Body of pancreas (tissue), 4 donors: ENCODE data around the gene RBM38. TPM values are rescaled to one million over a fixed set of nuclear protein-coding genes. Genes with fewer than 3 reads are reported as not detected.

ENCODE experiments used
- ATAC-seq: fragments of 150-250 bp; one replicate; pipeline ENCODE4 v1.9.1; 2016
- DNase-seq, 4 donors: peaks; one replicate each; pipeline ENCODE4 v3.0.0-alpha.2; 2019
- H3K27ac ChIP-seq, 4 donors: fragments of 200-600 bp; sonication (generic); 1 replicate in 3 of 4; 2 replicates in 1 of 4; pipeline versions ENCODE4 v1.5.1 to v1.6.1; 2016 to 2019; ENCODE audit warnings: mild to moderate bottlenecking in 1 of 4, mixed read lengths in 1 of 4, moderate library complexity in 1 of 4
- H3K27me3 ChIP-seq, 2 donors: fragments of 200-600 bp; sonication (generic); one replicate each; pipeline ENCODE4 v1.6.0; 2016; ENCODE audit warnings: mild to moderate bottlenecking in 1 of 2
- H3K36me3 ChIP-seq, 2 donors: fragments of 200-600 bp; sonication (generic); replicated peaks in 1 of 2; 2 replicates each; pipeline ENCODE4 v1.5.1; 2016; ENCODE audit warnings: low read depth in 2 of 2; ENCODE audit not compliant: insufficient read depth in 1 of 2
- H3K4me1 ChIP-seq: fragments of 200-600 bp; sonication (generic); one replicate; pipeline ENCODE4 v1.6.0; 2016
- H3K4me3 ChIP-seq, 2 donors: fragments of 200-600 bp; sonication (generic); 1 replicate in 1 of 2; 2 replicates in 1 of 2; pipeline ENCODE4 v1.5.1; 2016 to 2019
- H3K9me3 ChIP-seq, 3 donors: fragments of 200-600 bp; sonication (generic); 1 replicate in 2 of 3; 2 replicates in 1 of 3; pipeline ENCODE4 v1.5.1; 2016
- POLR2A ChIP-seq, 3 donors: fragments of 450-650 bp; IDR thresholded peaks; one replicate each; pipeline ENCODE4 v1.6.1; 2016; ENCODE audit warnings: antibody characterized with exemption in 3 of 3, mild to moderate bottlenecking in 2 of 3
- WGBS, 2 donors: methylation state at CpG; one replicate each; pipeline ENCODE4 v1.1.5; 2017; 5-methylcytosine and 5-hydroxymethylcytosine counted together
- intact Hi-C: fragments of 100-400 bp; cut with DNase I; formaldehyde crosslinking; loops from one replicate; pipeline ENCODE4 v1.15.1; 2023
- total RNA-seq, 2 donors: library from RNA; depleted of rRNA; stranded (reverse); fragments of >200 nt; gene quantifications; one replicate each; pipeline ENCODE4 v1.1.0, GENCODE V29; 2016
- TF ChIP-seq, protein P1 (sequence below), 7 experiments: fragments of 450-650 bp in 4 of 7; fragments of 200-600 bp in 3 of 7; sonication (generic) in 3 of 7; IDR thresholded peaks; one replicate each; pipeline ENCODE4 v1.5.1; 2016 to 2019; ENCODE audit warnings: antibody characterized with exemption in 7 of 7

The RBM38 gene
- total RNA-seq, 2 donors from 2014 or later = 5.6 to 12.7 TPM

DNA sequence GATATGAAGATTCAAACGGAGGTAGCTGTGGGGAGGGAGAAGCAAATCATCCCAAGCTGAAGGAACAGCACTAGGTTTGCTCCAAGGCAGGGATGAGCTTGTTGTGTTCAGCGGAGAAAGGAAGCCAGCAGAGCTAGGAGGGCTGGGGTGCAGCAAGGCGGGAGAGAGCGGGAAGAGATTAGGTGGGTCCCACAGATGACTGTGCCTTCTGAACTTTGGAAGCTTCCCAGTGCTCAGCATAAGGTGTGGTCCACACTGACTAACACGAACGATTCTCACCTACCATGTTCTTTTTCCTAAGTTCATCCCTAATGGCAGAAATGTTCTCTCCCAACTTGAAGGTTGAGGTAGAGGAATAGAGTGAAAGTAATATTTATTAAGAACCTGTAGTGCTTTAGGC lies 38.9 kb upstream of the RBM38 start:
- intact Hi-C loops = no loop called here
- DNase-seq = no peak
- Histone ChIP-seq H3K4me1 (peaks cover 8% of the 10 kb centered on the region), H3K27ac (no peak overlapping the region), H3K4me3 (peak overlapping the region in 1 of 2 donors; percentile 97), H3K9me3 (no peaks in the 10 kb centered on the region), H3K27me3 (no peaks in the 10 kb centered on the region), H3K36me3 (peaks cover 0 to 11% of the 10 kb centered on the region in 2 donors)
- TF ChIP-seq POLR2A (IDR thresholded peaks at IDR 0.05) = no peak
- TF ChIP-seq, protein P1, sequence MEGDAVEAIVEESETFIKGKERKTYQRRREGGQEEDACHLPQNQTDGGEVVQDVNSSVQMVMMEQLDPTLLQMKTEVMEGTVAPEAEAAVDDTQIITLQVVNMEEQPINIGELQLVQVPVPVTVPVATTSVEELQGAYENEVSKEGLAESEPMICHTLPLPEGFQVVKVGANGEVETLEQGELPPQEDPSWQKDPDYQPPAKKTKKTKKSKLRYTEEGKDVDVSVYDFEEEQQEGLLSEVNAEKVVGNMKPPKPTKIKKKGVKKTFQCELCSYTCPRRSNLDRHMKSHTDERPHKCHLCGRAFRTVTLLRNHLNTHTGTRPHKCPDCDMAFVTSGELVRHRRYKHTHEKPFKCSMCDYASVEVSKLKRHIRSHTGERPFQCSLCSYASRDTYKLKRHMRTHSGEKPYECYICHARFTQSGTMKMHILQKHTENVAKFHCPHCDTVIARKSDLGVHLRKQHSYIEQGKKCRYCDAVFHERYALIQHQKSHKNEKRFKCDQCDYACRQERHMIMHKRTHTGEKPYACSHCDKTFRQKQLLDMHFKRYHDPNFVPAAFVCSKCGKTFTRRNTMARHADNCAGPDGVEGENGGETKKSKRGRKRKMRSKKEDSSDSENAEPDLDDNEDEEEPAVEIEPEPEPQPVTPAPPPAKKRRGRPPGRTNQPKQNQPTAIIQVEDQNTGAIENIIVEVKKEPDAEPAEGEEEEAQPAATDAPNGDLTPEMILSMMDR (IDR thresholded peaks at IDR 0.05) = no peak
- WGBS, 2 donors = 72 to 74% methylated on average over 6 of the region's 6 CpGs
- no peak for ATAC-seq

DNA sequence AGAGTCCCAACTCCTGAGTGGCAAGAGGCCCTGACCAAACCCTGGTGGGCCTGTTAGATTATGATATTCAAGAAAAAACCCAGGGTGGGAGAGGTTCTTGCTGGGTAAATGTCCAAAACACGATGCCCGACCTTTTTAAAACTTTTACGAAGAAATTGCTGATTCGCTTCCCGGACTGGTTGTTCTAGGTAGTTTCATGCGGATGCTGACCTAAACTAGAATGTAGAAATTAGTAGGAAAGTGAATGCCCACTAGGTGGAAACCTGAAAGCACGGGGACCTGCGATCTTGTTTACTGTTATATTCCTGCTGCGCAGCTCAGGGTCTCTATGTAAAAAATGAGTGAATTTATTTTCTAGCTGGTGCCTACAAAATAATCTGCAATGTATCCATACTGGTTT lies 37.8 kb upstream of the RBM38 start:
- ATAC-seq = no peak
- H3K27ac ChIP-seq = no peak overlapping the region
- no peaks in the 10 kb centered on the region for H3K9me3 ChIP-seq
- WGBS, 2 donors = 87% methylated on average over 9 of the region's 9 CpGs
- H3K36me3 ChIP-seq = peaks cover 0 to 11% of the 10 kb centered on the region in 2 donors
- DNase-seq = no peak
- H3K27me3 ChIP-seq = no peaks in the 10 kb centered on the region
- no peak for TF ChIP-seq POLR2A (IDR thresholded peaks at IDR 0.05)
- TF ChIP-seq, protein P1 (IDR thresholded peaks at IDR 0.05) = no peak
- peaks cover 8% of the 10 kb centered on the region for H3K4me1 ChIP-seq
- no peak overlapping the region for H3K4me3 ChIP-seq
- intact Hi-C loops = no loop called here

DNA sequence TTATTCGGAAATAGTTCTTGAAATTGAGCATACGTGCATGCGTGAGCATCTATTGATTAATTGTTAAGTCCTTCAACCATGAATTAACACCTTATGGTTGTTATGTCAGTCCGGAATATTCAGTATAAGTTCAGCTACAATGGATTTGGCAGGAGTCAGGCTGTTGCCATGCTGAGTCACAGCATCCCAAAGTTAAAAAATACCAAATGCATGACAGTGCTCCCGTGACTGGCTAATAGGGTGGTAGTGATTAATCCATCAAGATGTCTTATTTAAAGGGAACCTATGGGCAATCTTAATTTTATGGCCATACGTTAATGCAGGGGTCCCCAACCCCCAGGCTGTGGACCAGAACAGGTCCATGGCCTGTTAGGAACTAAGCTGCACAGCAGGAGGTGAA lies 29.7 kb upstream of the RBM38 start:
- no peaks in the 10 kb centered on the region for H3K9me3 ChIP-seq
- H3K27me3 ChIP-seq = no peaks in the 10 kb centered on the region
- intact Hi-C loops = no loop called here
- no peak overlapping the region for H3K4me3 ChIP-seq
- WGBS, 2 donors = 82 to 89% methylated on average over 6 of the region's 6 CpGs
- TF ChIP-seq, protein P1 (IDR thresholded peaks at IDR 0.05) = no peak
- no peak for TF ChIP-seq POLR2A (IDR thresholded peaks at IDR 0.05)
- no peak overlapping the region for H3K27ac ChIP-seq
- H3K4me1 ChIP-seq = no peaks in the 10 kb centered on the region
- DNase-seq = no peak
- no peak for ATAC-seq
- H3K36me3 ChIP-seq = peaks cover 3 to 19% of the 10 kb centered on the region in 2 donors

DNA sequence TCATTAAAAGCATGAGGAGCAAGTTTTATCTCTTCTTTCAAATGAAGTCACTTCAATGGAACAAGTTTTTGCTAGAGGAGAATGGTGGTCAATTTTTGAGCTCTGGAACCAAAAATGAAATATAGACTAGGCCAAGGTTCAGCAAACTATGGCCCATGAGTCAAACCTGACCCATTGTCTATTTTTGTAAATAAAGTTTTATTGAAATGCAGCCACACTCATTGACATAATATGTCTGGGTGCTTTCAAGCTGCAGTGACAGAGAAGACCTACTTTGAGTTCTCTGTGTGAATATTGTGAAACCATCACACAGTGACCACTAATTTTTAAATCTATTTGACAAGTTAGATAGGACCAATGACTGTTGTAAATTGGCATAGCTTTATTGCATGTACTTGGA lies 26.7 kb upstream of the RBM38 start:
- H3K4me1 ChIP-seq = no peaks in the 10 kb centered on the region
- no peak overlapping the region for H3K27ac ChIP-seq
- no peak overlapping the region for H3K4me3 ChIP-seq
- TF ChIP-seq, protein P1 (IDR thresholded peaks at IDR 0.05) = no peak
- TF ChIP-seq POLR2A (IDR thresholded peaks at IDR 0.05) = no peak
- DNase-seq = no peak
- no peaks in the 10 kb centered on the region for H3K9me3 ChIP-seq
- H3K27me3 ChIP-seq = no peaks in the 10 kb centered on the region
- peaks cover 8 to 39% of the 10 kb centered on the region in 2 donors for H3K36me3 ChIP-seq
- no peak for ATAC-seq
- intact Hi-C loops = no loop called here

DNA sequence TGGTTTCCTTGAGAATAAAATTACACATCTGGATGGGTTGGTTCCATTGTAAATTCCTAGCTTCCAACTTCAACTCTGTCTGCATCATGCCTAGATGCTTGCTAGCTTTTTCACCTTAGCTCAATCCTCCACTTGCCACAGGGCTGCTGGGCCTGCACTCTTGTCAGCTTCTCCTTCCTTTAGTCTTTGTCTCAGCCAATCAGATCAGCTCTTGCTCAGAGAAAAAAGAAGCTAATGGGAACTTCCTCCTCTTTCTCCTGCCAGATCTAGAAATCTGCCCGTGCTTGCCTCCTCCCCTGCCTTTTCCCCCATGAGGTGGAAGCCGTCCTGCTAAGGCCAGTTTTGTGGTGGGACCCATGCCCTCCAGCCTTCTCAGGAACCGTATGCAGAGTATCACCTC lies 21.6 kb upstream of the RBM38 start:
- WGBS, 2 donors = 80 to 87% methylated on average over 3 of the region's 3 CpGs
- TF ChIP-seq POLR2A (IDR thresholded peaks at IDR 0.05) = no peak
- TF ChIP-seq, protein P1 (IDR thresholded peaks at IDR 0.05) = no peak
- no peak for DNase-seq
- no peak for ATAC-seq
- Histone ChIP-seq H3K36me3 (peaks cover 19 to 63% of the 10 kb centered on the region in 2 donors), H3K4me3 (no peak overlapping the region), H3K9me3 (no peaks in the 10 kb centered on the region), H3K27me3 (no peaks in the 10 kb centered on the region), H3K27ac (no peak overlapping the region), H3K4me1 (no peaks in the 10 kb centered on the region)
- intact Hi-C loops = no loop called here
